Pancreas (tissue), 10 donors: Measurements from ENCODE around the gene RGS10. TPM values are rescaled to one million over a fixed set of nuclear protein-coding genes. Genes with fewer than 3 reads are reported as not detected.

Experiments used
- ATAC-seq, 4 donors: fragments of 200-7000 bp; cut with Tn5 transposase; one replicate each; pipeline versions ENCODE4 v1.8.0 to v1.9.1; 2020; ENCODE audit warnings: mild to moderate bottlenecking in 4 of 4, moderate library complexity in 4 of 4
- DNase-seq, 6 donors: peaks; one replicate each; pipeline ENCODE4 v3.0.0-alpha.2; 2020
- FAIRE-seq: peaks from 2 replicates; lab custom pipeline; 2012; peaks lifted over from hg19 to GRCh38; lab: Jason Lieb, UNC
- H3K27ac ChIP-seq, 4 donors: fragments of 200-600 bp; sonication (generic); 1 replicate in 3 of 4; 2 replicates in 1 of 4; pipeline versions ENCODE4 v1.5.0 to v1.8.0; 2020
- H3K27me3 ChIP-seq, 4 donors: fragments of 200-600 bp; one replicate each; pipeline ENCODE4 v1.8.0; 2021
- H3K36me3 ChIP-seq, 3 donors: fragments of 200-600 bp; sonication (generic) in 1 of 3; one replicate each; pipeline versions ENCODE4 v1.5.0 to v1.8.0; 2020 to 2021
- H3K4me1 ChIP-seq, 3 donors: fragments of 200-600 bp; one replicate each; pipeline ENCODE4 v1.8.0; 2021
- H3K4me3 ChIP-seq, 4 donors: fragments of 200-600 bp; sonication (generic) in 2 of 4; one replicate each; pipeline versions ENCODE4 v1.5.0 to v1.8.0; 2020 to 2021
- H3K9me3 ChIP-seq, 4 donors: fragments of 200-600 bp; one replicate each; pipeline ENCODE4 v1.8.0; 2021
- CTCF ChIP-seq, 4 donors: fragments of 200-600 bp; sonication (generic) in 3 of 4; IDR thresholded peaks; one replicate each; pipeline versions ENCODE4 v1.5.0 to v1.8.0; 2021; ENCODE audit warnings: antibody characterized with exemption in 4 of 4
- WGBS, 2 donors: extraction: QIAGEN DNeasy Blood & Tissue Kit; methylation state at CpG; one replicate each; pipeline ENCODE4 v1.1.7; 2013; 5-methylcytosine and 5-hydroxymethylcytosine counted together
- intact Hi-C, 3 donors: fragments of 100-400 bp; cut with DNase I; formaldehyde crosslinking; loops; one replicate each; pipeline versions ENCODE4 v1.11.1 to v1.14.2; 2022
- polyA plus RNA-seq, 2 donors: library from polyadenylated mRNA; stranded (reverse); fragments of 200-250 nt; gene quantifications; one replicate each; pipeline ENCODE4 v1.2.3, GENCODE V29; 2013
- total RNA-seq, 6 donors: library from RNA; stranded (reverse); fragmentation: NEBNext Ultra II Directional in 4 of 6; extraction: Animal tissue kit (Norgen Biotek cat#: 25700) in 4 of 6; gene quantifications; one replicate each; pipeline versions ENCODE4 v1.2.1 to v1.2.4, GENCODE V29; 2021 to 2023
- donor health status: healthy with polysubstance abuse.
- donor health status: DM: no; HTN: no; CAD: no; lungs with moderate emphysema.
- donor health status: DM: no; HTN: no; CAD: no.
- donor health status: control.
- donor health status: control.
- donor health status: Bipolar disorder and iron deficiency.
- donor health status: DM: yes; HTN: yes; CAD: no.
- donor health status: DM: no; HTN: no; CAD: no.
- donor health status: DM: no; HTN: no; CAD: no.
- donor health status: DM: yes; HTN: yes; CAD: no.

Gene RGS10
- total and polyA plus RNA-seq, 8 donors = 0.42 to 15.9 (median 4.4) TPM

GRCh38 chr10:119498889-119499676, 43.4 kb downstream of the RGS10 start:
- H3K9me3 ChIP-seq = no peaks in the 10 kb centered on the region
- no peaks in the 10 kb centered on the region for H3K36me3 ChIP-seq
- WGBS, 2 donors = 75 to 82% methylated on average over 11 of the region's 11 CpGs
- FAIRE-seq = no peak
- no peak for ATAC-seq
- no peak for DNase-seq
- H3K4me3 ChIP-seq = no peak overlapping the region
- intact Hi-C loops = no loop called here
- H3K27me3 ChIP-seq = no peaks in the 10 kb centered on the region
- H3K27ac ChIP-seq = no peak overlapping the region
- no peak for TF ChIP-seq CTCF (IDR thresholded peaks at IDR 0.05)
- no peaks in the 10 kb centered on the region for H3K4me1 ChIP-seq

- no peaks in the 10 kb centered on the region for H3K27me3 ChIP-seq
- intact Hi-C loops = no loop called here
- H3K36me3 ChIP-seq = no peaks in the 10 kb centered on the region
- no peaks in the 10 kb centered on the region for H3K4me1 ChIP-seq
- DNase-seq (no peak), FAIRE-seq (no peak), ATAC-seq (no peak)
- no peak overlapping the region for H3K4me3 ChIP-seq
- 90 to 92% methylated on average over 9 of the region's 9 CpGs for WGBS, 2 donors
- TF ChIP-seq CTCF (IDR thresholded peaks at IDR 0.05) = no peak
- H3K9me3 ChIP-seq = no peaks in the 10 kb centered on the region
- no peak overlapping the region for H3K27ac ChIP-seq
Observed at GRCh38 chr10:119497243-119497642, 45.3 kb downstream of the RGS10 start.

DNA sequence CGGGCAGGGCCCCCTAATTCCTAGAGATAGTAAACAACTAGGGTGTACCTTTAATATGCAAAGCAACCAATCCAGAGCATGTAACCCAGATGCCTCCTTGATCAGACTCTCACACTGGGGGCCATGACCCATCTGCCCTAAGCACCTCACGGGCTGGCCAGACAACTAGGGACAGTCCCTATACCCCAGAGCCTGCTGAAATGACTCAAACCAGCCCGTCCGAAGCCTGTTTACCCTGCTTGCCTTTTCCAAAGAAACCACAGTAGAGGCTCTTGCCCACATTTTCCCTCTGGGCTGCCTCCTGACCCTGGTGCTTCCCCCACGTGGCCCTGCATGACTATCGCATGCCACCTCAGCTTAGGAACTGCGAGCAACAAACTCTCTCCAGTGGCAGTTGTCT, 46.2 kb downstream of the RGS10 start:
- 86 to 90% methylated on average over 7 of the region's 7 CpGs for WGBS, 2 donors

GRCh38 chr10:119495545-119495944, 47.0 kb downstream of the RGS10 start:
- Histone ChIP-seq H3K36me3 (no peaks in the 10 kb centered on the region), H3K27ac (no peak overlapping the region), H3K27me3 (no peaks in the 10 kb centered on the region), H3K9me3 (no peaks in the 10 kb centered on the region), H3K4me1 (no peaks in the 10 kb centered on the region), H3K4me3 (no peak overlapping the region)
- TF ChIP-seq CTCF (IDR thresholded peaks at IDR 0.05) = no peak
- 90 to 92% methylated on average over 3 of the region's 3 CpGs for WGBS, 2 donors
- DNase-seq = no peak
- no peak for ATAC-seq
- intact Hi-C loops = no loop called here
- no peak for FAIRE-seq

More for the DNA sequence above, 46.2 kb downstream of the RGS10 start:
- FAIRE-seq (no peak), ATAC-seq (no peak), DNase-seq (no peak)
- H3K4me3 ChIP-seq = no peak overlapping the region
- no peaks in the 10 kb centered on the region for H3K27me3 ChIP-seq
- no peaks in the 10 kb centered on the region for H3K4me1 ChIP-seq
- intact Hi-C loops = no loop called here
- H3K27ac ChIP-seq = no peak overlapping the region
- no peak for TF ChIP-seq CTCF (IDR thresholded peaks at IDR 0.05)
- no peaks in the 10 kb centered on the region for H3K36me3 ChIP-seq
- H3K9me3 ChIP-seq = no peaks in the 10 kb centered on the region

GRCh38 chr10:119495021-119495505, 47.5 kb downstream of the RGS10 start:
- no peak for ATAC-seq
- Histone ChIP-seq H3K27ac (no peak overlapping the region), H3K36me3 (no peaks in the 10 kb centered on the region), H3K27me3 (no peaks in the 10 kb centered on the region), H3K9me3 (no peaks in the 10 kb centered on the region), H3K4me3 (no peak overlapping the region), H3K4me1 (no peaks in the 10 kb centered on the region)
- no peak for FAIRE-seq
- no peak for DNase-seq
- intact Hi-C loops = no loop called here
- WGBS, 2 donors = 92 to 98% methylated on average over 5 of the region's 5 CpGs
- no peak for TF ChIP-seq CTCF (IDR thresholded peaks at IDR 0.05)
